ENCODE measurements around the gene UBQLNL.

DNA sequence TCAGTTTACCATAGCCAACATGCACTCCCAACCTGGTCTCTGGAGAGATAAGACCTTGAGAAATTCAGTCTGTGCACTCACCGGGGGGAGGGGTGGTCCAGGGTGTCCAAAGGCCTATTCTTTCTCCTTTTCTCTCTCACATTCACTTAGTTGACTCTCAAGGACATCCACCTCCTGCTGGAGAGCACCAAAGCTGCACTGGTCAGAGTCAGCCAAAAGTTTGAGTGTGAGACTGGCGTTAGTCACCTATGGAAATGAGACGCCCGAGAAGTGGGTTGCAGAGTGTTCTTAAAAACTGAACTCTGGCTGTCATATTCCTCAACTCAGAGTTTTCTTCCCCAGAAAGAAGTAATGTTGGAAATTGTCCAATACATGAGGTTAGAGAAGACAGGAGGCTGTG, 5.0 kb upstream of the UBQLNL start:
- TF ChIP-seq CTCF (conservative IDR thresholded peaks at IDR 0.05; ENCODE audit: low read depth, low read length) (no peak), EZH2 (IDR thresholded peaks at IDR 0.05; ENCODE audit: borderline replicate concordance, low read depth, low read length, poor library complexity, severe bottlenecking) (no peak)

All from A673 (cell line).